ENCODE results near the gene TNFSF13. TPM values are rescaled to one million over a fixed set of nuclear protein-coding genes. Genes with fewer than 3 reads are reported as not detected.

TNFSF13 gene
- total and polyA plus RNA-seq, 11 donors = 3.7 to 43.0 (median 6.5) TPM

- Histone ChIP-seq H3K9me3 (no peaks in the 10 kb centered on the region), H3K4me3 (no peak overlapping the region), H3K27ac (peak overlapping the region in 8 of 12 donors; percentile 90 to 98 (median 94)), H3K27me3 (no peaks in the 10 kb centered on the region), H3K36me3 (peaks cover 0 to 12% (median 0%) of the 10 kb centered on the region in 9 donors), H3K4me1 (peaks cover 11 to 70% (median 40%) of the 10 kb centered on the region in 12 donors)
- DNase-seq (no peak), ATAC-seq (no peak)
- 78 to 84% (median 81%) methylated on average over 12 of the region's 12 CpGs for WGBS, 4 donors
- TF ChIP-seq CTCF (IDR thresholded peaks at IDR 0.05) (no peak), POLR2A (IDR thresholded peaks at IDR 0.05) (no peak)
- intact Hi-C loops (cut with DNase I) = loop anchor here in 4 of 10 donors (5.0 to 10.0 kb wide), 5 partner anchors 39 to 204 kb away; partner anchors contain the start of genes KCTD11 (in 2 of the 4) and TMEM95 (in 2 of the 4)
Observed at GRCh38 chr17:7556627-7557026, 1.9 kb upstream of the TNFSF13 start.

- Histone ChIP-seq H3K4me3 (peak overlapping the region in 7 of 12 donors; percentile 25 to 98 (median 93)), H3K36me3 (peaks cover 0 to 9% (median 0%) of the 10 kb centered on the region in 9 donors), H3K9me3 (no peaks in the 10 kb centered on the region), H3K4me1 (peaks cover 11 to 66% (median 41%) of the 10 kb centered on the region in 12 donors), H3K27me3 (no peaks in the 10 kb centered on the region), H3K27ac (peak overlapping the region; percentile 86 to 98 (median 94))
- no peak for DNase-seq
- 65 to 68% (median 67%) methylated on average over 18 to 19 of the region's 19 CpGs for WGBS, 4 donors
- intact Hi-C loops (cut with DNase I) = loop anchor here in 4 of 10 donors (5.0 to 10.0 kb wide), 5 partner anchors 40 to 205 kb away; partner anchors contain the start of genes KCTD11 (in 2 of the 4) and TMEM95 (in 2 of the 4)
- no peak for ATAC-seq
- TF ChIP-seq POLR2A (IDR thresholded peaks at IDR 0.05) (no peak), CTCF (IDR thresholded peaks at IDR 0.05) (no peak)
Observed at GRCh38 chr17:7557147-7557764, 1.3 kb upstream of the TNFSF13 start.

- Histone ChIP-seq H3K9me3 (no peaks in the 10 kb centered on the region), H3K27ac (peak overlapping the region; percentile 86 to 98 (median 94)), H3K4me1 (peaks cover 11 to 66% (median 48%) of the 10 kb centered on the region in 12 donors), H3K4me3 (peak overlapping the region in 10 of 12 donors; percentile 25 to 98 (median 84)), H3K36me3 (peaks cover 0 to 10% (median 0%) of the 10 kb centered on the region in 9 donors), H3K27me3 (no peaks in the 10 kb centered on the region)
- intact Hi-C loops (cut with DNase I) = loop anchor here in 6 of 10 donors (2.0 to 10.0 kb wide), 8 partner anchors 41 to 206 kb away; partner anchors contain the start of genes KCTD11 (in 2 of the 6), TMEM95 (in 2 of the 6) and POLR2A (in 1 of the 6)
- ATAC-seq (peak; percentile 55 to 79 (median 68)), DNase-seq (peak; percentile 88 to 92 (median 90))
- peak in 2 of 12 donors; percentile 5 to 11 for TF ChIP-seq CTCF (IDR thresholded peaks at IDR 0.05)
- TF ChIP-seq POLR2A (IDR thresholded peaks at IDR 0.05) = peak in 1 of 2 donors; percentile 47
- 11 to 26% (median 15%) methylated on average over 15 to 21 of the region's 21 CpGs for WGBS, 4 donors
Observed at GRCh38 chr17:7557775-7558543, 591 bp upstream of the TNFSF13 start.

Data from heart left ventricle (tissue), 16 donors.